Renal cortex interstitium (tissue), 11 donors: ENCODE results near the gene ULK4. TPM values are rescaled to one million over a fixed set of nuclear protein-coding genes. Genes with fewer than 3 reads are reported as not detected.
"Not testable (repeated sequence)": the region's sequence is repeated elsewhere in the genome, so short reads cannot be mapped to it uniquely, and the experiment has no call there.

Experiments
- DNase-seq, 11 donors: peaks; one replicate each; pipeline ENCODE4 v3.0.0-alpha.2; 2013; ENCODE audit warnings: low read depth in 9 of 11, low spot score in 4 of 11; ENCODE audit errors: extremely low read depth in 1 of 11
- polyA plus RNA-seq, 3 donors: library from polyadenylated mRNA; unstranded; fragments of 120-200 nt; gene quantifications; one replicate each; pipeline ENCODE4 v1.2.1, GENCODE V29; 2013; ENCODE audit not compliant: insufficient read length in 3 of 3

ULK4 gene
- polyA plus RNA-seq, 3 donors, result 4.1 to 6.1 (median 5.5) TPM

DNA sequence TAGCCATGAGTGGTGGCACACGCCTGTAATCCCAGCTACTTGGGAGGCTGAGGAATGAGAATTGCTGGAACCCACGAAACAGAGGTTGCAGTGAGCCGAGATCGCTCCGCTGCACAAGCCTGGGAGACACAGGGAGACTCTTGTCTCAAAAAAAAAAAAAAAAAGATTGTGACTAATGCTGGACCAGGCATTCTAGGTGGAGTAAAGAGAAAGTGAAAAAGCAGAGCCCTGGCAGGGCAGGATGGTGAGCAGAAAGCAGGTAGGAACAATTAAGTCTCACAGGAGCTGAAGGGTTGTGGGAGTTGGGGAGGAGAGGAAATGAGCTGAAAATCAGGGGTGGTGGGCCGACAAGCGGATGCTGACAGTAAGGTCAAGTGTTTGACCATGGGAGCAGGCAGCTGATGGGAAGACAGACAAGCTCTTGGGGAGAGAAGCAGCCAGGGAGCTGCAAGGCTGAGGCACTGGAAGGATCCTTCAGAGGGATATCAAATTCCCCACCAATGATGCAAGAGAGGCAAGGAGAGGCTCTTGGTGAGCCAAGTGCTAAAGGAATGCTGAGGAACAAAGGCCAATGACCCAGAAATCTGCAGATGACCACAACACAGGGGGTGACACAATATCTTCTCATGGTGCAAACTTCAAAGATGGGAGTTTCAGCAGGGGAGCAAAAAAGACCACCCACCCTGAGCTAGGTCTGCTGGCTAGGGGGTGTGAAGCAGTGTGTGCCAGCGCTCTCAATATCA is 251.1 kb downstream of the ULK4 start:
- no peak for DNase-seq

DNA sequence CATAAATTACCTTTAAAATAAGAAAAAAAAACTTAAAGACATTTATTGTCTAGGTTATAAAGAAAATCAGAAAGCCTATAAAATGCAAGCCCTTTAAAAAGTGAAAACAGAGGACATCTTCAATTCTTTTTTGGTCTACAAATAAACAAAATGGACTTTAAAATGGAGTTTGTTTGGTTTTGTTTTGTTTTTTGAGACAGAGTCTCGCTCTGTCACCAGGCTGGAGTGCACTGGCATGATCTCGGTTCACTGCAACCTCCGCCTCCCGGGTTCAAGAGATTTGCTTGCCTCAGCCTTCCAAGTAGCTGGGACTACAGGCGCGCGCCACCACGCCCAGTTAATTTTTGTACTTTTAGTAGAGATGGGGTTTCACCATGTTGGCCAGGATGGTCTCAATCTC is 252.7 kb downstream of the ULK4 start:
- not testable (repeated sequence) for DNase-seq

DNA sequence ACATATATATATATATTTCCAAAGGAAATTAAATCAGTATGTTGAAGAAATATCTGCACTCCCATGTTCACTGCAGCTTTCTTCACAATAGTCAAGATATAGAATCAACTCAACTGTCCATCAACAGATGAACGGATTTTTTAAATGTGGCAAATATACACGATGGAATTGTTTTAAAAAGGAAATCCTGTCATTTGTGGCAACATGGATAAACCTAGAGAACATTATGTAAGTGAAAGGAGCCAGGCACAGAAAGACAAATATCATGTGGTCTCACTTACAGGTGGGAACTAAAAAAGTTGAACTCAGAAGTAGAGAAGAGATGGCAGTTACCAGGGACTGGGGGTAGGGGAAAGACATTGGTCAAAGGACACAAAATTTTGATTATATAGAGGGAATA is 253.7 kb downstream of the ULK4 start:
- no peak for DNase-seq

DNA sequence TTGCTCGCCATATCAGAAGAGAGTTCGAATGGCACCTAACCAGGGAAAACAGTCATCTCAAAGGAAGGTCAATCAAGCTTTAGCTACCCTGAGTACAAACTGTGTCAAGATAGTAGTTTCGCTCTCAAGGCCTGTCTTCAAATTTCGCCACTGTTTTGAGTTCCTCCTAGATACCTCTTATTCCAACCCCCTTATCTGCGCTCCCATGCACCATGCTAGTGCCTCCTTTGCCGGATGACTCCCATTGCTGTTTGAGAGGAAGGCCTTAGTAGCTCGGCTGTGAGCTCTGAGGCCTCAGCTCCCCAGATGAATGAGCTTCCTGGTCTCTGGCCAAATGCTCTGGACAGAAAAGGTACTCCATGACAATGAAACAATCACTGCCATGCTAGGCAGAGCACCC is 256.0 kb downstream of the ULK4 start:
- no peak for DNase-seq

DNA sequence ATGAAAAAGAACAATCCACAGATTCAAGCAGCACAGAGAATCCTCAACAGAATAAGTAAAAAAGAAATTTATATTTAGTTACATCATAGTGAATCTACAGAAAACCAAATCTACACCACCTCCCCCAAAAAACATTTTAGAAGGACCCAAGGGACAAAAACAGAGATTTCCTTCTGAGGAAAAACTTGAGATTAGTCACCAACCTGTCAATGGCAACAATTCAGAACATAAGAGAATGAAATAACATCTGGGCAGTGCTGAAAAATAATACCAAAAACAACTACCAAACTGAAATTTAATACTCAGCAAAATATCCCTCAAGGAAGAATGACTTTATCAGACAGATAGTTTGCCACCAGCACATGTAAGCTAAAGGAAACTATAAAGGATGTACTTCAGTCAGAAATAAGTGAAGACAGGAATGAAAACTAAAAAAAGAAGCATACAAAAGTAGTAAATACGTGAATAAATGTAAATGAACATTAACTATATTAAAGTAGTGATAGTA is 260.7 kb downstream of the ULK4 start:
- DNase-seq, result no peak

DNA sequence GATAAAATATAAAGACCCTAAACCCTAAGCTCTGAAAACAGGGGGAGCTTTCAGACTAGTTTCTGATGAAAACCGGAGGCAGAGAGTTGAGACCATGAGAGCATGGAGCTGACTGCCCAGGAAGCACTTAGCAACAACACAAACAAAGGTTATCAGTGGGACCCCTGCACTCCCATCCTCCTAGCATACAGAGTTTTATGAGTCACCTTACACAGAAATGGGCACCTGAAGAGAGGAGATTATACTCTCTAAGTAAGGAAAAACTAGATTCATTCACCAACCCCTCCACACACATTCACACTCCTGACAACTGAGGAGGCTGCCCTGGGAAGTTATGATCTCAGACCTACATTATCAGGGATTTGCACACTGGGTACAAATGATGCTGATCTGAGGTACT is 261.7 kb downstream of the ULK4 start:
- no peak for DNase-seq

DNA sequence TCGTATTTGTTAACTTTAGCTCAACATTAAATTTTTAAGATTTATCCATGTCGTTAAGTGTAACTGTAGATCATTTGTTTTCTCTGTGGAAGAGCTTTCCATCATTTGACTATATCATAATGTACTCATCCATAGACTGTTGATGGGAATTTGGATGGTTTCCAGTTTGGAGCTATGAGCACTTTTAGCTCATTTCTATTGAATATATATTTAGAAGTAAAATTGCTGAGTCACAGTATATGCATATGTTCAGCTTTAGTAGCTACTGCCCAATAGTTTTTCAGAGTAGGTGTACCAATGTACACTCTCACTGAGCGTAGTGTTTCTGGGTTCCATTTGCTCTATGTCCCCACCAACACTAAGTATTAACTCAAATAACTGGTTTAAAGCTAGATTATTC is 263.0 kb downstream of the ULK4 start:
- DNase-seq, result no peak

DNA sequence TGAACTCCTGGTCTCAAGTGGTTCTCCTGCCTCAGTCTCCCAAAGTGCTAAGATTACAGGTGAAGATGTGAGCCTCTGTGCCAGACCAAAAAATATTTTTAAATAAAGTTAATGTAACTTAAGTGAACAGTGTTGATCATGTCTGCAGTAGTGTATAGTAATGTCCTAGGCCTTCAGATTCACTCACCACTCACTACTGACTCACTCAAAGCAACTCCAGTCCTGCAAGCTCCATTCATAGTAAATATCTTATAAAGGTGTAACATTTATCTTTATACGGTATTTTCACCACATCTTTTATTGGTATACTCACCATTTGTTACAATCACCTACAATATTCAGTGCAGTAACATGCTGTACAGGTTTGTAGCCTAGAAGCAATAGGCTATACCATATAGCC is 264.2 kb downstream of the ULK4 start:
- no peak for DNase-seq

DNA sequence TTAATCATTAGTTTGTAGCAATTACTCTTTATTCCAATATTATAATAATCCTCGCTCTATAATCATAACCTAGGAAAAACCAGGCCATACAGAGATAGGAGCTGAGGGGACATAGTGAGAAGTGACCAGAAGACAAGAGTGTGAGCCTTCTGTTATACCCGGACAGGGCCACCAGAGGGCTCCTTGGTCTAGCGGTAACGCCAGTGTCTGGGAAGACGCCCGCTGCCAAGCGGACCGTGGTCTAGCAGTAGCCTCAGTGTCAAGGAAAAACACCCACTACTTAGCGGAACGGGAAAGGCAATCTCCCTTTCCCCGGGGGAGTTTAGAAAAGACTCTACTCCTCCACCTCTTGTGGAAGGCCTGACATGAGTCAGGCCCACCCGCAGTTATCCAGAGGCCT is 266.1 kb downstream of the ULK4 start:
- DNase-seq, result not testable (repeated sequence)

DNA sequence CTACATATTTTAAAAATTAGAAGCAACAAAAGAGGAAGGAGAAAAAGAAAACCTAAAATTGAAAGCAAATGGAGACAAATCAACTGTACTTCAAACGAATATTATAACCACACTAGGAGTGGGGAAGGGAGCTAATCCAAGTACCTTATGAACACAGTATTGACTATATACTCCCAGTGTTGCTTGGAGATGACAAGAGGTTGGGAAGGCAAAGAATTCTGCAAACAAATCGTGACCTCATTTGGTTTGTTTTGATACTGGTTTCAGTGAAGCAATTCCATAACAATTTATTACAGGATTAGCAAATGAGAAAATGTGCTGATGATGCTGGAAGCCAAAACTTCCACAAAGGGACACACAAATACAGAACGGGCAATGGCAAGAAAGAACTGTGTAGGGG is 268.1 kb downstream of the ULK4 start:
- DNase-seq, result no peak

DNA sequence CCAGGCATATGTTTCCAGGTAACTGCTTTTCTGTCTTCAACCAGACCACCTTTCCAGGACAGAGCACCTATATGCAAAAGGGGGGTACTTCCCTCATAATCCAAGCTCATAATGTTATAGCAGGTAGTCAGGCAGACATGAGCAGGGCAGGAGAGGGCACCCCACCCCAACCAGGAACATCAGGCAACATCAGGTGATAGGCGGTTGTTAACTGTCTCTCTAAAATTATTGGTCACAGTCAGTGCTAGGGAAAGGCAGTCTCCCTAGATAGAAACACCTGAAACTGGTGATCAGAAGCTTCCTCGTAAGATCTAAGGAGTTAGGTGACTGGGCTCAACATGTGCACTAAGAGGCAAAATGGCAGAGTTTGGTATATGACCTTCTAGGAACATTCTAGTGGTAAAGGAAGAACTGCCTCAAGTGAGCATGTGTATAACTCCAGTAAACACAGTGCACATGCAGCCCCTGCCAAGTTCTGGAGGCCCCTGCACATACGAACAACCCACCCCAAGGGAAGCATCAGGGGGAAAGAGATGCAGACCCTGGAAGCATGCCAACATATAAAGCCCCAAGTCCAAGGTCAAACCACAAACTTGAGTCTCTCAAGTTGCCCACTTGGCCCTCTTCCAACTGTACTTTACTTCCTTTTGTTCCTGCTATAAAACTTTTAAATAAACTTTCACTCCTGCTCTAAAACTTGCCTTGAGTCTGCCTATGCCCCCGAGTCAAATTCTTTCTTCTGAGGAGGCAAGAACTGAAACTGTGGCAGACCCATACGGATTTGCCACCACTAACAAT is 270.9 kb downstream of the ULK4 start:
- DNase-seq, result no peak

DNA sequence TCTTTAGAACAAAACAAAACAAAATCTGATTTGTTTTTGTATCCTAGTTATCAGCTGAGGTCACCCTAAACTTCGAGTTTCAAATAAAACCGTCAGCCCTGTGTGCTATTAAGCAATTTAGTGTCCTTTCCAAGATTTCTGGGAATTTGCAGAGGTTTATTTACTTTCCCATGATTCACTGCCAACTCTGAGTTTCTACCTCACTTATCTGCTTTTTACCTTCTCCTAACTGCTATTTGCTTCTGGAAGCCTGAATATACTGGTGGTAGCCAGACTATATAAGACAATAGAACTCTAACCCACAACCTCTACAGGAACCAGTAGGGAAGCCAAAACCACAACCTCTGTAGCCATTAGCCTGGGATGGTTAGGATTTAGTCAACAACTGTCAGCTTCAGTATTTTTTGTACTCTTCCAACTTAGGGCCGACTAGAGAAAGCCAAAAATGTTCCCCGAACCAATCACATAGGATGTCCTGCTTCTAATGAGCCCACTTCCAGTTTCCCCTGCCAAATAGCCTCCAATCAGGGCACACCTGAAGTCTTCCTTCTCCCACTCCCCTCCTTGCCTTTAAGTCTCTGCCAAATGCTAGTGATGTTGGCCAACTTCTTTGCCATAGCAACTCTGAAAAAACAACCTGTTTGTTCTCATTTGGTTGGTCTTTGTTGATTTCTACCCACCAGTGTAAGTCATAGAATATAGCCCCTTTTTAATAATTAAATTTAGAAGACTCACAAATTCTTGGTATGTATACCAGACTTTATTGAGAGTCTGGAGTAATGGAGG is 273.1 kb downstream of the ULK4 start:
- no peak for DNase-seq

DNA sequence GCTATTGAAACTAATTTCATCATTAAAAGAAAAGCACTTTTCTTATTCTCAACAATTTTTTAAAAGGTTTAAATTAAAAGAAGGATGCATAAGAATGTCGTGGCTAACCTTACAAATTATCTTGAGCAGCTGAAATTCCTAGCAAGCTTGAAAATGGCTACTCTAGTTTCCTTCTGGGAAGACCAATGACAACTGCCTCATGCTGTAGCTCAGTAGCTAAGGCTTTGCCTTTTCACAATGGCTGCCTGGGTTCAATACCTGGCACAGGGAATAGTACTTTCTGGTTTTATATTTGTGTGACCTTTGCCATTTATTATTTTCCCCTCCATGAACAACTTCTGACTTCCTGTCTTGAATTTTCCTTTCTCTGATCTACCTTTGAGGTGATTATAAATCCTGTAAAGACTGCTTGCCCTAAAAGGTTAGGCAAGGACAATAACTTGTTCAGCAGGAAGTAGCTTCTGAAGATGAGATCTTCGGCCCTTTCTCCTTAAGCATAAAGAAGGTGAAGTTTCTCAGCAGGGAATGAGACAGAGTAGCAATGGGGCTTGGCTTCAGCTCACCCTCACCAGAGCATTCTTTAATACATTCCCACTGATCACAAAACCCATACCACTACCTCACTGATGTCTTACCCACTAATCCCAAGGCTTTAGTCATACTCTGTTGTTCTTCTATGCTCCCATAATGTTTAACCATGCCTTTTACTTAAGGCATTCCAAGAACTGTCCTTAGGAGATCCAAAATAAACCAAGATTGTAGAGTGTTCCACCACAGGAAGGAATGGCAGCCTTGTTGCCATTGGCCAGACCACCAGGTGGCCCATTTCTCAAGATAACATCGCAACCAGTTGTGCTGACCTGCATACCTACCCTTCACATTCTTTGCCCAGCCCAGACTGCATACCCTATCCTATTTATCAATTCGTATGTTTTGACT is 276.8 kb downstream of the ULK4 start:
- DNase-seq, result no peak

DNA sequence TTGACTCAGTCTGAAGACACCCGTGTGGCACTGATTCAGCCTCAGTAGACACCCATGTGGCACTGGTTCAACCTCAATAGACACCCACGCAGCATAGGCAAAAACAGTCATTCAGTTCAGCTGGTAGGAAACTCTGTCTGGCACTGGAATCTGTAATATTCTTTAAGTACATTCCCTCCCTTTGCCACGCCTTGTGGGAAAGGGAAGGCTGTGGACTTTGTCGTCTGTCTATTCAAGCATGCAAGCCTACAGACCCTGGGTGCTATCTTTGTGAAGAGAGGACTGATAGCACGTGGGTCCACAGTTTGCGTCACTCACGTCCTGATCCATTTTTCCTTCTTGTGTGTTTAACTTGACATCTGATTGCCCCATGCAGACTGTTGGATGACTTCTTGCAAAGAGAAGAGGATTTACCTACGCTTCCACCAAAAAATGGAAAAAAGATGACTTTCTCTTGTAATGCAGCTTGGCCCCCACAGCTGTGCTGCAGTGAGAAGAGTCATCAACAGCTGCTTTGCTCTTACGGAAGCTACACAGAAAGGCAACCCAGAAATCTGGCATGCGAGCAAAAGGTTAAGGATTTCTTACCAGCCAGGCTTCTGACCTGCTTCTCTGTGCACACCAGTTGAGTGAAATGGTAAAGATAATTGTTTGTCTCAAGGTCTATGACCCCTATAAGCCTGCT is 278.1 kb downstream of the ULK4 start:
- DNase-seq, result no peak

DNA sequence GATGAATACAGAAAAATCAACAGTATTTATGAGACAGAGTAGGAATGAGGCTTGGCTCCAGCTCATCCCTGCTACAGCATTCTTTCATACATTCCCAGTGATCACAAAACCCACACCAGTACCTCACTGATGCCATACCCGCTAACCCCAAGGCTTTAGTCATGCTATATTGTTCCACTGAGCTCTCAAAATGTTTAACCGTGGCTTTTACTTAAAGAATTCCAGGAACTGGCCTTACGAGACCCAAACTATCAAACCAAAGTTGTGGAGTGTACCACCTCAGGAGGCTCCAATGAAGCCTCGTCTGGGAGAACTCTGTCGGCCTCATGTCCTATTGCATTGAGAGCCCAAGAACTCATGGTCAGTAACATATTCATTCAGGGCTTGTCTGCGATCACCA is 278.9 kb downstream of the ULK4 start:
- DNase-seq, result no peak

DNA sequence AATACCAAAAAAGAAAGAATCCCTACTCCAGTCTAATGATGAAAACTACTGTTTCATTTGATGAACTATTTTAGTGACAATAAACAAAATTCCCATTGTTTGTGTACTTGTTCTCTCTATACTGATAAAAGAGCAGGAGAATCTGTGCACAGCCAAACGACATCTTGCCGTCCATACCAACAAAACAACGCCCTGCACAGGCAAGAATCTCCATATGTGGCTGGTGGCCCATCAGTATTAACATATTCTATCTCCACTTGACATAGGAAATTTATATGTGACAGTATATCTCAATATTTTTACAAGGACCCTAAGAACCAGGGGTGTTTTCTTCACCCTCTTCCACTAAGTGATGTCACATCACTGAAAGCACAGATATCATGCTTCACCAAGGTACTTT is 279.5 kb downstream of the ULK4 start:
- DNase-seq, result no peak

DNA sequence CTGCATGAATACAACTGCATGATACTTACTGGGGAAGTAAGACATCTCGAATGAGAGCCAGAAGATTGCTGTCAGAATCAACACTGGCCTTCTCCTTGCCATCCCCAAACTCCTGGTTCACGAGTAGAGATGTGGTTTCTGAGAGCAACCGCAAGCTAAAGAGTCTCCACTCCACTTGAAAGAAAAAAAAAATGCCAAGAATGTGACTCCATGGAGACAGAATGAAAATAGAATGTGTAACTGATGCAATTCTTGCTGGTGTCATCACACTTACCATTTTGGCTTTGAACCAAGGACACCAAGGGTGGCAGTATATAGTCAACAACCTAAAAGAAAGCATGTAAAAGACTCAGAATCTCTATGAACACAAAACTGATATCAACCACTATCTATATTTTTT is 280.4 kb downstream of the ULK4 start:
- no peak for DNase-seq

DNA sequence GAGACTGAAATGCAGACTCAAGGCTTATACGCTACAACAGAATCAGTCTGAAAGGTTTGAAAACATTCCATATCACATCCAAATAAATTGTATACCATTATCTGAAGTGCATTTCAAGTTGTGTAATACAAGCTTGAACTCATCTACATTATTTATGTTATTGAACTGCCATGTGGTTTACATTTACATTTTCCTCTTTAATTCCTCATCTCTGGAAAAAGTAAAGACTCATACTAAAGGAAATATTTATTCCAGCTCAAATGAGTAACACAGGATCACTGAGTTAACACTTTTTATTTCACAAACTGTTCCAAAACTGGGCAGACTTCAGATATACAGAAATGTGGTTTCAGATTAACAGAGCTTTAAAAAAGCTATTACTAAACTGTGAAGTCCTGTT is 282.5 kb downstream of the ULK4 start:
- DNase-seq, result no peak
